GM18909 (cell line): ENCODE results near the gene MAGI3.

Experiments
- ATAC-seq: cut with Tn5 transposase; IDR thresholded peaks from one replicate; pipeline ENCODE4 v1.9.1; 2021; ENCODE audit warnings: mild to moderate bottlenecking; ENCODE audit not compliant: unreplicated experiment, poor library complexity

The MAGI3 gene

DNA sequence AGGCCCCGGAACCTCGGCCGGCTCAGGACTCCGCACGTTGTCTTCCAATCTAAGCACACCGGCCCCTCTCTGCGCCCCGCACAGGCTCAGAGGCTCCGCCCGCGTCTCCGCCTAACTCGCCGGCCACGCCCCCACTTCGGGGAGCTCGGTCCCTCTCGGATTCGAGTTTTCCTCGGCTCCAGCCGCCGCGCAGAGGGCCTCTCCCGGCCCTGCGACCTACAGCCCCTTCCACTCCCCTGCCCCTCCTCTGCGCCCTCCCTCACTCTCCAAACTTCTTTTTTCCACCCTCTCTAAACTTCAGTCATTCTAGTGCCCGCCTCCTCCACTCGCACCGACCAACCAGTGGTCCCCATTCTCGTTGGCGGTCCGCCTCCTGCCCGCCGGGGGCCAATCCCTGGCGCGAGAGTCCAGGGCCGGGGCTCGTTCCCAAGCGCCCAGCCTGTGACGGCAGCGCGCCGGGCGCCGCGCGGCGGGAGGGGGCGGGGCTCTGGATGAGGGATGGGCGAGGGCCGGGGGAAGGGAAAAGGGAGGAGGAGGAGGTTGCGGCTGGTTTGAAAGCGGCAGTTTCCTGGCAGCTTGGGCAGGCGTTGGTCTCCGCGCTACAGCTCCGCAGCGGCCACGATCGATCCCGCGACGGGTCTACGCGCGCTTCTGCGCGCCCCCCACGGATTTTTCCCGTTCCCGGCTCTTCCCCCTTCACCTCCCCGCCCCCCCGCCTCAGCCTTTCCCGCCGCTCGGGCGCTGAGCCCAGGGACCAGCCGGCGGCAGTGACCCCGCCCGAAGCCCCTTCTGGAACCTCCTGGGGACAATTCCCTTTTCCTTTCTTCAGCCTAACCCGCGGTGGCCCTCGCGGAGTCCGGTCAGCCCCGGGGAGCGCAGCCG is at the start of gene MAGI3:
Gene MAGI3, plus strand, starts transcription at position 563 of the 882 bp plus-strand sequence. CDS start 519 bp downstream, outside the sequence.
- peak; percentile 100 for ATAC-seq

DNA sequence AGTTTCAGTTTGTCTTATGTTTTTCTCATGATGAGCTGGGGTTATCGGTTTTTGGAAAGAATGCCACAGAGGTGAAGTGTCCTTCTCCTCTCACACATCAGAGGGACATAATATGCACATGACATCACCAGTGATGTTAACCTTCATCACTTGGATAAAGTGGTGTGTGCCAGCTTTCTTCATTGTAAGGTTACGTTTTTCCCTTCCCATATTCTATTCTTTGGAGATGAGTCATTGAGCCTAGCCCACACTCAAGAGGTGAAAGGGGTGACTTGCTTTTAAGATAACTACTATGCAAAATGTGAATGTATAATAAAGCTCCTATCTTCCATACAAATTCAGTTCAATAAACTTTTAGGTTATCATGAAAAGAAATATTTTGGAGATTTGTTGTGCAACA is 36.7 kb upstream of the MAGI3 start:
- ATAC-seq = no peak

DNA sequence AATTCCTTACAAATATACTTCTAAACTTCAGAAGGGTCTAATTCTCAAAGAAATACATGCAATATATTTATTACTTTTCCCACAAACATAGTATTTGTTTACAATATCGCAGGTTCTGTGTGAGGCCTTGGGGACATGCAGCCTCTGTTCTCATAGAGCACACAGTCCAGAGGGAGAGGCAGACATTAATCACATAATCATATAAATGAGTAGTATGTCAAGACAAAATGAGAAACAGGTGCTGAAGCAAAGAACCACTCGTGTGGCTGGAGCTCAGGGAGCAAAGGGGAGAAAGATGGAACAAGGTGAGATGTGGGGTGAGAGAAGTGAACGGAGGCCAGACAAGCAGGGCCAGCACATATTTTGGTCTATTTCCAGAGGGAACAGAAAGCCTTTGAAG is 26.4 kb upstream of the MAGI3 start:
- ATAC-seq = no peak

DNA sequence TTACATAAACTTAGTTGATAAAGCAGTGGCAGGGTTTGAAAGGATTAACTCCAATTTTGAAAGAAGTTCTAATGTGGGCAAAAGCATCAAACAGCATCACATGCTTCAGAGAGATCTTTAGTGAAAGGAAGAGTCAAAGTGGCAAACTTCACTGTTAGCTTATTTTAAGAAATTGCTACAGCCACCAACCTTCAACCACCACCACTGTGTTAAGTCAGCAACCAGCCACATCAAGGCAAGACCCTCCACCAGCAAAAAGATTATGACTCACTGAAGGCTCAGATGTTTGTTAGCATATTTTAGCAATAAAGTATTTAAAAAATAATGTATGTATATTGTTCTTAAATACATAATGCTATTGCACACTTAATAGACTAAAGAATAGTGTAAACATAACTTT is 21.3 kb upstream of the MAGI3 start:
- ATAC-seq = no peak

DNA sequence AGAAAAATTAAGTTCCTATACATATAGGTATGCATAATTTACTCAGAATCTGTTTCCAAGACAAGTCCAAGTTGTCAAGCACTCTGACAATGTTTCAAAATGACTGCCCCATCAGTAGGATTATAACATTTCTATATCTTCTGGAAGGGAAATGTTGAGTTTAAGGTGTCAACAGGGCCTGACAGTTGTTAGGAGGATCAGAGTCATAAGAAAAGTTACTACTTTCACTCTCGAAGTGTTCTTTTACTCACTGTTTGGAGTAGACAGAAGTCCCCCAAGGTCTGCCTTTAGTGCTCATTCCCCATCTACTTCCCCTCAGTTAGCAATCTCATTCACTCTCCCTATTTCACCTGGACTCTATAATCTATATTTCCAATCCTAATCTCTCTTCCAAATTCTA is 20.6 kb upstream of the MAGI3 start:
- no peak for ATAC-seq

DNA sequence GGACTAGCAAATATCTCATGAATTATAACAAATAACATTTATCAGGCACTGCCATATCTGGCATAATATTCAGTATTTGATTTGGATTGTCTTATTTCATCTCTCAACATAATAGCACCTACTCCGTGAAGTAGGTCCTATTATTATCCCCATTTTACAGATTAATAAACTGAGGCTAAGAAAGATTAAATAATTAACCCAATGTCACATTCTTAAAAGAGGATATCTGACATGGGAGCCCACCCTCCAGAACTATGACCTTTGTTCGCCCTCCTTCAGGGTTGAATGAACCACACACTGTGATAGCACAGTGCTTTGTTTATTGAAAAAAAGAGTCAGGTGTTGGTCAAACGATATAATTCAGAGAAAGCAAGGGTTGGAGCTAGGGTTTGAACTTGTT is 19.4 kb upstream of the MAGI3 start:
- ATAC-seq = no peak

DNA sequence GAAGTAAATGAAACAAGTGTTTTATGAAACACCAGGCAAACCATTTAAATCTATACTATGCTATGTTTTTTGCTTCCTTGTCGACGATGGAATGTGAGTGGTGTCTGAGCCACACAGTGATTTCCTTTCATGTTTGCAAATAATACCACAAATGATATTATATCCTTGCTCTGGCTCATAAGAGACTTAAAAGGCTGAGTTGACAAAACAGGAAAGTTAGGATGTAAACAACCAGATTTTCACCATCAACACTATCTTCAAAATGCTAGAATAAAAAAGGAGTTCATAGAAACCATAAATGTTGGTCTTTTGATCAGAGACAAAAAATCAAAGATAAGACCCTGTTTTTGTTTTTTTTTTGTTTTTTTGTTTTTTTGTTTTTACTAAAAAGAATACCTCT is 17.8 kb upstream of the MAGI3 start:
- no peak for ATAC-seq

DNA sequence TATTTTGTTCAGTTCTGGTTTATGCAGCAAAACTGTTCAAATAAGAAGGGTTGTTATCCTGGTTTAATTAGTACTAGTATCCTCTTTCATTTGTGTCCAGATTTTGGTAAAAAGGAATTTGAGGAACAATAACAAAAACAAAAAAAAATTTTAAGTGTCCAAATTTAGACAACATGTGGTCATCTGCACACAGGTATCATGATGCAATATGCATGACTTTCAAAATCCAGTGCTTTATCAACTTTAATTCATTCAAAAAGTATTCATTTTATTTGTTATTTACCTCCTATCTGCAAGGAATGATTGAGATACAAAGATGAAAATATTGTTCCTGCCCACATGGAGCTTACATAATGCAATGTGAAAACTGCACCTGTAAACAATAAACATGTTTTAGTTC is 16.7 kb upstream of the MAGI3 start:
- ATAC-seq = no peak

DNA sequence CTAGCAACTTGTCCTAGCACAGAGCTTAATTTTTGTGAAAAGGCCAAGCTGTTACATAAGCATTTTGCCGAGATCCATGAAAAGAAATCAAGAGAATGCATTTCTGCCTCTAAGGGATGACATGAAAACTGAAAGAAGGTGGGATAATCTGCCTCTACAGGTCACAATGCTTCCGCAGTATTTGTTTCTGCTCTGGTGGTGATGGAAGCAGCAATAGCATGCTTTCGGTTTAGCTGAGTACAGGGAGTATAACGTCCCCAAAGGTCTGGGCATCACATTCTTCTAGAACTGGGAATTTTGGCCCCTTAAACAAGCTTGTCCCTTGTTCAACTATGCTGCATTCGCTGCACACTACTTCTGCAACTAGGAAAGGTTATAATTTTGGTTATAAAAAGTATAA is 14.4 kb upstream of the MAGI3 start:
- ATAC-seq = no peak

DNA sequence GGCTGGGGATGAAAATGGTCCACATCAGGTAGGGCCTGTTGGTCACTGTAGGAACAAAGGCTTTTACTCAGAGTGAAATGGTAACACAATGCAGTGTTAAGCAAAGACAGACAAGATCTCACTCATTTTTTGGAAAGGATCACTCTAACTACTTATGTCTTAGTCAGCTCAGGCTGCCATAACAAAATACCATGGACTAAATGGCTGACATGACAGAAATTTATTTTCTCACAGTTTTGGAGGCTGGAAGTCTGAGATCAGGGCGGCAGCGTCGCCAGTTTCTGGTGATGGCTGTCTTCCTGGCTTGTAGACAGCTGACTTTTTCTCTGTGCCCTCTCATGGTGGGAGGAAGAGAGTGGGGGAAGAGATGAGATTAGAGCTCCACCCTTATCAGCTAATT is 10.2 kb upstream of the MAGI3 start:
- no peak for ATAC-seq

DNA sequence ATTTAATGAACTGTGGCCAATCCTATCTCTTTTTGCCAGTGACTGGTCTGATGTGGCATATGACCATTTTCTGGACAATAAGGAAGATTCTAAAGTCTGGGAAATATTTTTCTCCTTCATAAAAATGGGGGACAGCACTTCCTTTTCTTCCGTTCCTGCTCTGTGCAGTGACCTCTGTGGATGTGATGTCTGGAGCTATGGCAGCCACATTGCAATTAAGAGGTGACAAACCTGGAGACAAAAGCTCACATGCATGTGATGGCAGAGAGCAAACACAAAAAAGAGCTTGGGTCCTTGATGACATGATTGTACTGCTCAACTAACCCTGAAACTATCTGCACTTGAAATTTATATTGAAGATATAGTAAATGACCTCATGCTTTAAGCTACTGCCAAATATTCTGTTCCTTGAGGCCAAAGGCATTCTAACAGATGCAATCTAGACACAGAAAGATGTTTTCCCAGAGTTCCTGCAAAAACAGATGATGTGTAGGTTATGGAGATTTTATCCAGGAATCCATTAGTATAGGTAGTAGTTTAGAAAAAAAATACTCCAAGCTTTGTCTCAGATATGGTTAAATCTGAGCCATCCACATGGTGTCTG is 2.2 kb upstream of the MAGI3 start:
- no peak for ATAC-seq

DNA sequence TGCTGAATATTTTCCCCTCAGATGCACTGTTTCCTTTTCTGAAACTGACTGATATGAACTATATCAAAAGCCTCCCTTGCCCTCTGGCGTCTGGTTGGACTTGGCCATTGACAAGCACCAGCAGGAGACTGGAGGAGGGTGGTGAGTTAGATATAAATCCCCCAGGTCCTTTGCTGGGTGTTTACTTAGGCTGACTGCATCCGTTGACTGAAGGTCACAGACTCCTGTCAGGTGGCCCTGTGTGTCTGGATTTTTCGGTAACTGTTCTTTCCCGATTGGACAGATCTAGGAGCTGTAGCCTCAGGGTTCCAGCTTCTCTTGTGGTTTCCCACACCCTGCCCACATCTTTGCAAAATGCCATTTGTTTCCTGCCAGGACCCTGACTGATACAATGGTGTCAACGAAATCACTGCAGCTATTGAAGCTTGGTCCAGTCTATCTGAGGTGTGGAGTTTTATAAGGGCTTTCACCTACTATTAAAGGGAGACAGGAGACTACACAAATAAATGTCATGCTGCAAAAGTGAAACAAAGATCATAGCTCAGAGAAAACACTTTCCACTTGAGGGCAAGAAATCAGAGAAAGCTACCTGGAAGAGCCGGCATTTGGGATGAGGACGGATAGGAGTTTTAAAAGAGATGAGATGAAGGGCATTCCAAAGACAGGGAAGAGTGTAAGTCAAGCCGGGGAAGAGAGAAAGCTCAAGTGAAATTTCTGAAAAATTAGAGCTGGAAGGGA is 1.5 kb upstream of the MAGI3 start:
- ATAC-seq = no peak

DNA sequence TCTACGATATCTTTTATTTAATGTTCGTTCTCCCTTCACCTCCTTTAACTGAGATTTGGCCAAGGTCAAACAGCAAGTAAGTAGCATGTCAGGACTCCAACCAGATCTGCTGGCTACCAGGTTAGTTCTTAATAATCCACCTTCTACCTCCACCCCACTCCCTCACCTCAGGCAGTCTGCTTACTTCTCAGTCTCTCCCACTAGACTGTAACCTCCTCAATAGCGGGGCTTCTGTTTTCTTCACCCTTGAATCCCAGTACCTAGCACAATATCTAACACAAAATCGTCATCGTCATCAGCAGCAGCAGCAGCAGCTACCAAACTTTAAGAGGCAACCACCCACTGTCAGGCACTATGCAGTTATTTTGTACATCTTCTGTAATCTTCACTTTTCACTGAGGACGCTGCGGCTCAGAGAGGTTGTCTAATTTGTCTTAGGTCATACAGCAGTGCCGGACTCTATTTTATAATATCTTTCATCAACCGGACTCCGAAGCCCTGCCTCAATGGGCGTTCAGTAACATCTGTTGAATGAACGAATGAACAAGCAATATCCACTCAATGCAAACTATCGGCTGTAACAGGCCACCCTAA is 859 bp upstream of the MAGI3 start:
- ATAC-seq = no peak

DNA sequence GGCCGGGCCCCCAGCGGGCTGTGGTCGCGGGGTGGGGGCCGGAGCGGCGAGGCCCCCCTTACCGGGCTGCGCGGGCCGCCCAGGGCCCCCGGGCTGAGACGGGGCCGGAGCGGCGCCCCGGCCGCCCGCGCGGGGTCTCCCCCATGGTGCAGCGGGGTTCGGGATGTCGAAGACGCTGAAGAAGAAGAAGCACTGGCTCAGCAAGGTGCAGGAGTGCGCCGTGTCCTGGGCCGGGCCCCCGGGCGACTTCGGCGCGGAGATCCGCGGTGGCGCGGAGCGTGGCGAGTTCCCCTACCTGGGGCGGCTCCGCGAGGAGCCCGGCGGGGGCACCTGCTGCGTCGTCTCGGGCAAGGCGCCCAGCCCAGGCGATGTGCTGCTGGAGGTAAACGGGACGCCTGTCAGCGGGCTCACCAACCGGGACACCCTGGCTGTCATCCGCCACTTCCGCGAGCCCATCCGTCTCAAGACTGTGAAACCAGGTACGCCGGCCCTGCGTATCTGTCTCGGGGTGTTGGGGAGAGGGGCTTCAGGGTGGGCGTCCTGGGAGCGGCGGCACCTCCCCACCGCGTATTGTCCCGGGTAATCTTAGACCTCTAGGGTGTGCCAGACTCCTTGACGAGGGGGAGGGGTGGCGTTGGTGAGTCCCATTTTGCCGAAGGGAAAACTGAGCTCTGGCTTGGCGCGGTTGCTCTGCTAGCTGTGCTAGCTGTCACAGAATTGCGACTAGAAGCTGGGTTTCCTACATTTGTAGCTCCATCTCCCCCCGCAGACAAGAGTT is 745 bp downstream of the MAGI3 start:
- ATAC-seq = no peak

DNA sequence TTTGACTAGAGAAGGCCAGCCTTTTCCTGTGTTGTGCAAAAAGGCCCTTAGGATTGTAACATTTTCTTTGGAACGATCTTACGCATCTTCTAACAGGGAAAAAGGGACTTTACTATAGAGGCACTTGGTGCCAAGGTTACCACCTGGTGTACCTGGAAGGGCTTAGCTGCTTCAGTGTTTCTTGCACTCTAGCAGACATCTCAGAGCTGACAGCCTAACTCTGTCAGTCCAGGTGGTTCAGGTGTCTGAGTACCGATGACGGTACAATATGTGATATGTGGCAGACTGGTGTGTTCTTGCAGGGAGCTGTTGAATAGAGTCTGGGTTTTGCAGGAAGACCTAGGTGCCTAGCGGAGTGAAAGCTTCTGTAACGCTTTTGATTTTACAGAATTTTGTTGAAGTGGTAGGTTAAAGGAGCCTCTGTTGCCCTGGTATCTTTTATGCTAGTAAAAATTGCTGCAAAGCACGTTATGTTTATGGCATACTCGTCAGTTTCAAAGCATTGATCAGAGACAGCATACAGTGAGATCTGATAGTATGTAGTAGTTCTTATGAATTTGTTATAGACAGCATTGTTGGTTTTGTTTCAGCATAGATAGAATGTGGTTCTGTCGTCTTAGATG is 1.4 kb downstream of the MAGI3 start:
- no peak for ATAC-seq

DNA sequence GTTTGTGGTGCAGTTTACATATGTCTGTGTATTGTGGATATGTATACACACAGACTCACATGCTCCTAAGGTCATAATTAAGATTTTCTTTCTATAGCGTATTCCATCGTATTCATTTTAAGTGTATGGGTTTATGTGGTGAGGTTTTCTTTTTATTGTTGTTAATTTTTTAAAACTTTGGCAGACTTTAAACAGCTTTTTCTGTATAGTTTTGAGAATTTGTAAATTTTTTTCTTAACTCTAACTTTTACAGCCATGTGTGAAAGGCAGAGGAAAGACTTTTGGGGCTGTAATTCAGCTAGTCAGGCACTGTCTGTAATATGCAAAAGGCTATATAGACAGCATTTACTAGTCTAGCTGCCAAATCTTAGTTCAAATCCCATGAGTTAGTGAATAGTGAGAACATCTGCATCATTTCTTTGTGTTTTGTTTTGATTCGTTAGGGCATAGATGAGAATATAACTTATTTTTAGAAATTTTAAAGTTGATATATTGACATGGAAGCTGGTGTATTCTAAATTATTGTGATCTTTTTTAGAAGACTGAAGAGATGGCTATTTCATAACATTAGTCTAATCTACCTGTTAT is 2.3 kb downstream of the MAGI3 start:
- no peak for ATAC-seq

DNA sequence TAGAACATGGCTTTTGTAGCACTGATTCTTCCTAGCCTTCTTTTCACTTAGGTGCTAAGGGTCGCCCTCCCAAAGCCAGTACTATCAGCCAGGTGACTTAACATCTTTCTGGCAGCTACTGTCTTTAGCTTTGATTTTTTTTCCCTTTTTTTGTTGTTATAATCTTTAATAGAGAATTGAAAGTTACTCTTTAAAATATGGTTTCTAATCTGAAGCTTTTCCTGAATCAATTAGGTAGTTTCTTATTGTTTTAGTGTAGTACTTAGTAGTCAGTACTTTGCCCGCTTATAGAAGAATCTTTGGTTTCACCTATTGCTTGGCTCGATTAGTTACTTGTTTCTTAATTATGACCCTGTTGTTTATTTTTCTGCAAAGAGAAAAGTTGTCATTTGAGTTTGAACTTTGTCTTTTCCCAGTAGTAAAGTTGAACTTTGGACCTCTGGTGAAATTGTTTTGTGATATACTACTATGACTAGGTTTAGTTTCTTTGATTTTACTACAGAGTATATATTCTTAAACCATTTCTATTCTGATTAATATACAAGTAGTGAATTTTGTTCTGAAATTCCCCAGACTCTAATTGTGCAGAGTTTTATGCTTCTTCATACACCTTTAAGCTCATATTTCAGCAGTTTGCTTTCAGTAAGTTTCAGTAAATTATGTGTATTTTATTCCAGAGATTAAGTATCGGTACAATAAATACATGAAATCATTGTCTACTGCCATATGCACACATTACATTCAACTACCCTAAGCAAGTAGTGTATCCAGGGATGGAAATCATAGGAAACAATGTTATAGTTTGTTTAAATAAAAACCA is 3.9 kb downstream of the MAGI3 start:
- ATAC-seq = no peak

DNA sequence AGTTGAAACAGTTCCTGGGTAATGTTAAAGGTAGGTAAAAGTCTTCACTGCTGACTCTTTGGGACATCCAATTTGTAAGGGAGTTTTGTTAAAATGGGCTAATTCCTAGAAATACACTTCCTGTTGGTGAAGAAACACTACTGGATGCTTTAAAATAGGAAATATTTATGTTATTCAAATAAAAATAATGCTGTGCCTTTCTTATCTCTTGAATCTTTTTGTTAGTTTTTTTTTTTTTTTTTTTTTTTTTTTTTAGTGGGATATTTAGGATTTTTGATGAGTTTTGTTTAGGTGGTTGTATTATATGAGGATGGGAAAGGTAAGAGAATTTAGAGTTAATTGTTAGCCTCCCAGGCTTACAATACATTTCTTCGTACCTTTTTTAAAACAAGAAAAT is 4.5 kb downstream of the MAGI3 start:
- no peak for ATAC-seq

DNA sequence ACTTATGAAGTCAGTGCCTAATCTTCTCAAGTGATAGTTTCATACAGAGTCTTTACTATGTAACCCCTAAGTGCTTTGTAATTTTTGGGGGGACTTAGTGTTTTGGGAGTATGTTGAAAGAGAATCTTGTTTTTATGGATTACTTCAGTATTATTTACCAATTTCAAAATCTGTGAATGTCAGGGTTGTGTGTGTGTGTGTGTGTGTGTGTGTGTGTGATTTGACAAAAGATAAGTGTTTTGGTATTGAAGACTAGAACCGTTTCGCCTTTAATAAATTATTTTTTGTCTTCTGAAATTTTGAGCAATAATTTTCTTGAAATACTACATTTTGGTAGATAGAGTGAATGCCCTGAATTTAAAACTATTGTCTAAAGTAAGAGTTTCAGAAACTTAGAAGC is 5.8 kb downstream of the MAGI3 start:
- no peak for ATAC-seq
